Hepatocyte (in vitro differentiated cells): ENCODE data around the gene CHRNB4. TPM values are rescaled to one million over a fixed set of nuclear protein-coding genes. Genes with fewer than 3 reads are reported as not detected.

Source experiments
- DNase-seq: peaks from one replicate; pipeline ENCODE4 v3.0.0-alpha.2; 2016; ENCODE audit warnings: low spot score
- H2AFZ ChIP-seq: fragments of 200-600 bp; sonication (generic); 2 replicates; pipeline ENCODE4 v1.6.0; 2016; ENCODE audit warnings: antibody characterized with exemption, mild to moderate bottlenecking
- H3K27ac ChIP-seq: fragments of 200-600 bp; sonication (generic); 2 replicates; pipeline ENCODE4 v1.5.1; 2016; ENCODE audit warnings: mild to moderate bottlenecking
- H3K27me3 ChIP-seq: fragments of 200-600 bp; sonication (generic); 2 replicates; pipeline ENCODE4 v1.6.1; 2016
- H3K36me3 ChIP-seq: fragments of 200-600 bp; sonication (generic); replicated peaks from 2 replicates; pipeline ENCODE4 v1.5.1; 2016; ENCODE audit warnings: low read depth; ENCODE audit not compliant: insufficient read depth
- H3K4me1 ChIP-seq: fragments of 200-600 bp; sonication (generic); 2 replicates; pipeline ENCODE4 v1.5.1; 2016; ENCODE audit warnings: mild to moderate bottlenecking, moderate library complexity; ENCODE audit not compliant: insufficient read depth
- H3K4me2 ChIP-seq: fragments of 200-600 bp; sonication (generic); 2 replicates; pipeline ENCODE4 v1.6.0; 2016
- H3K4me3 ChIP-seq: fragments of 200-600 bp; sonication (generic); 2 replicates; pipeline ENCODE4 v1.5.1; 2016; ENCODE audit warnings: mild to moderate bottlenecking
- H3K79me2 ChIP-seq: fragments of 200-600 bp; sonication (generic); 2 replicates; pipeline ENCODE4 v1.6.0; 2017; ENCODE audit warnings: mild to moderate bottlenecking
- H3K9me2 ChIP-seq: fragments of 200-600 bp; sonication (generic); replicated peaks from 2 replicates; pipeline ENCODE4 v1.6.0; 2017; ENCODE audit warnings: mild to moderate bottlenecking; ENCODE audit not compliant: insufficient read depth
- H3K9me3 ChIP-seq: fragments of 200-600 bp; sonication (generic); 2 replicates; pipeline ENCODE4 v1.5.1; 2016; ENCODE audit warnings: low read depth, mild to moderate bottlenecking
- H4K20me1 ChIP-seq: fragments of 200-600 bp; sonication (generic); 2 replicates; pipeline ENCODE4 v1.6.0; 2016; ENCODE audit warnings: mild to moderate bottlenecking; ENCODE audit not compliant: insufficient read depth, poor library complexity, severe bottlenecking
- EZH2 ChIP-seq: fragments of 200-600 bp; sonication (generic); IDR thresholded peaks from 2 replicates; pipeline ENCODE4 v1.6.1; 2016; ENCODE audit warnings: antibody characterized with exemption, mild to moderate bottlenecking, borderline replicate concordance
- EZH2phosphoT487 ChIP-seq: fragments of 200-600 bp; sonication (generic); IDR thresholded peaks from one replicate; pipeline ENCODE4 v1.6.1; 2018; ENCODE audit warnings: antibody characterized with exemption, mild to moderate bottlenecking, low read depth, moderate library complexity; ENCODE audit not compliant: unreplicated experiment, severe bottlenecking
- WGBS: methylation state at CpG from one replicate; pipeline ENCODE4 v1.1.6; 2016; ENCODE audit warnings: low lambda C conversion rate; ENCODE audit errors: missing lambda C conversion rate; 5-methylcytosine and 5-hydroxymethylcytosine counted together
- polyA plus RNA-seq: library from polyadenylated mRNA; unstranded; fragments of >200 nt; fragmentation: Nextera tagmentation; extraction: Ambion mirVana; gene quantifications from 2 replicates; pipeline ENCODE4 v1.2.1, GENCODE V29; 2016
- total RNA-seq: library from RNA; depleted of rRNA; stranded (reverse); fragments of >200 nt; gene quantifications from 2 replicates; pipeline ENCODE4 v1.2.3, GENCODE V29; 2014
- TF ChIP-seq, protein P1 (sequence below): fragments of 200-600 bp; sonication (generic); IDR thresholded peaks from 2 replicates; pipeline ENCODE4 v1.5.1; 2016; ENCODE audit warnings: antibody characterized with exemption, mild to moderate bottlenecking; ENCODE audit not compliant: poor library complexity

The CHRNB4 gene
- total and polyA plus RNA-seq, 2 experiments from 2014 or later = 0.48 TPM; not detected in 1

- WGBS = 77% methylated on average over 5 of the region's 5 CpGs
These were observed 21.0 kb upstream of the CHRNB4 start for GRCh38 chr15:78662028-78662427.

DNA sequence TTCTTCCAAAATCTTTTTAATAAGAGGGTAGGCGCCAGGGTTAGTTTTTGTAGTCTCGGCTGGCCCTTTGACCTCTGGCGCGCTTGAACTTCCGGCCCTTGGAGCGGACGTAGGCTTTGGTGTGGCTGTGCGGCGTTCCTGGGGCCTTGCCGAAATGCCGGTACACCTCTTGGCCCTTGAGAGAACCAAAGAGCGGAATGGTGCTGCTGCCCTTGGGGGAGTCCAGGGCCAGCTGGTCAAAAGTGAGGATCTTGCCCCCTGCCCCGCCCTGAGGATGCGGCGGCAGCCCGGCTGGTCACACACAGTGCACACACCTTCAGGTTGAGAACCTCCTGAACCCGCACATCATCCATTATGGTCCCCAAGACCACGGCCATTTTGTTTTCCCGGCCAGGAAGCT lies 20.0 kb upstream of the CHRNB4 start:
- Histone ChIP-seq H3K4me2 (no peak overlapping the region), H4K20me1 (no peaks in the 10 kb centered on the region), H3K4me3 (no peak overlapping the region), H3K27me3 (no peaks in the 10 kb centered on the region), H3K79me2 (no peaks in the 10 kb centered on the region), H2AFZ (no peak overlapping the region), H3K9me2 (no peaks in the 10 kb centered on the region), H3K4me1 (no peaks in the 10 kb centered on the region), H3K9me3 (no peaks in the 10 kb centered on the region), H3K27ac (no peak overlapping the region), H3K36me3 (no peaks in the 10 kb centered on the region)
- DNase-seq = no peak
- WGBS = 92% methylated on average over 19 of the region's 19 CpGs
- TF ChIP-seq, protein P1, sequence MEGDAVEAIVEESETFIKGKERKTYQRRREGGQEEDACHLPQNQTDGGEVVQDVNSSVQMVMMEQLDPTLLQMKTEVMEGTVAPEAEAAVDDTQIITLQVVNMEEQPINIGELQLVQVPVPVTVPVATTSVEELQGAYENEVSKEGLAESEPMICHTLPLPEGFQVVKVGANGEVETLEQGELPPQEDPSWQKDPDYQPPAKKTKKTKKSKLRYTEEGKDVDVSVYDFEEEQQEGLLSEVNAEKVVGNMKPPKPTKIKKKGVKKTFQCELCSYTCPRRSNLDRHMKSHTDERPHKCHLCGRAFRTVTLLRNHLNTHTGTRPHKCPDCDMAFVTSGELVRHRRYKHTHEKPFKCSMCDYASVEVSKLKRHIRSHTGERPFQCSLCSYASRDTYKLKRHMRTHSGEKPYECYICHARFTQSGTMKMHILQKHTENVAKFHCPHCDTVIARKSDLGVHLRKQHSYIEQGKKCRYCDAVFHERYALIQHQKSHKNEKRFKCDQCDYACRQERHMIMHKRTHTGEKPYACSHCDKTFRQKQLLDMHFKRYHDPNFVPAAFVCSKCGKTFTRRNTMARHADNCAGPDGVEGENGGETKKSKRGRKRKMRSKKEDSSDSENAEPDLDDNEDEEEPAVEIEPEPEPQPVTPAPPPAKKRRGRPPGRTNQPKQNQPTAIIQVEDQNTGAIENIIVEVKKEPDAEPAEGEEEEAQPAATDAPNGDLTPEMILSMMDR = no peak
- TF ChIP-seq EZH2 (no peak), EZH2phosphoT487 (no peak)

More at GRCh38 chr15:78662028-78662427, 21.0 kb upstream of the CHRNB4 start:
- Histone ChIP-seq H4K20me1 (no peaks in the 10 kb centered on the region), H3K36me3 (no peaks in the 10 kb centered on the region), H3K4me3 (no peak overlapping the region), H3K4me2 (no peak overlapping the region), H2AFZ (no peak overlapping the region), H3K4me1 (no peaks in the 10 kb centered on the region), H3K79me2 (no peaks in the 10 kb centered on the region), H3K9me3 (no peaks in the 10 kb centered on the region), H3K27ac (no peak overlapping the region), H3K27me3 (no peaks in the 10 kb centered on the region), H3K9me2 (no peaks in the 10 kb centered on the region)
- TF ChIP-seq, protein P1 = no peak
- no peak for TF ChIP-seq EZH2phosphoT487
- no peak for TF ChIP-seq EZH2
- DNase-seq = no peak

DNA sequence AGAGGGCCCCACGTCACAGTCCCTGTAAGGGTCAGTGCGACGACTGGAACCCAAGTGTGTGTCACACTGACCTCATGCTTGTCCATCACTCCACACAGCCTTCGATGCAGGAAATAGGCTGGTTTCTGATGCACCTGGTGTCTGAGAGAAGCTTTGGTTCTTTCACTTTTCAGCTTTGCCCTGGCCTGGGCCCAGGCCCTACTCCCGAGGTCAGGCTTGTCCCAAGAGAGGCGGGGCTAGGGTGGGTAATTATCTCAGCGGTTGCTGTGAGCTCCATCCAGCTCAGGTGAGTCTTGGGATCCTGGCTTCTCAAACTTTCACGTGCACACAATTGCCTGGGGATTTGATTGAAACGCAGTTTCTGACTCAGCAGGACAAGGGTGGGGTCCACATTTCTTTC lies 19.6 kb upstream of the CHRNB4 start:
- Histone ChIP-seq H3K27ac (no peak overlapping the region), H3K4me1 (no peaks in the 10 kb centered on the region), H4K20me1 (no peaks in the 10 kb centered on the region), H3K36me3 (no peaks in the 10 kb centered on the region), H3K4me2 (no peak overlapping the region), H3K79me2 (no peaks in the 10 kb centered on the region), H3K27me3 (no peaks in the 10 kb centered on the region), H3K9me3 (no peaks in the 10 kb centered on the region), H2AFZ (no peak overlapping the region), H3K9me2 (no peaks in the 10 kb centered on the region), H3K4me3 (no peak overlapping the region)
- 78% methylated on average over 9 of the region's 9 CpGs for WGBS
- DNase-seq = no peak
- TF ChIP-seq EZH2 (no peak), EZH2phosphoT487 (no peak)
- TF ChIP-seq, protein P1 = no peak

DNA sequence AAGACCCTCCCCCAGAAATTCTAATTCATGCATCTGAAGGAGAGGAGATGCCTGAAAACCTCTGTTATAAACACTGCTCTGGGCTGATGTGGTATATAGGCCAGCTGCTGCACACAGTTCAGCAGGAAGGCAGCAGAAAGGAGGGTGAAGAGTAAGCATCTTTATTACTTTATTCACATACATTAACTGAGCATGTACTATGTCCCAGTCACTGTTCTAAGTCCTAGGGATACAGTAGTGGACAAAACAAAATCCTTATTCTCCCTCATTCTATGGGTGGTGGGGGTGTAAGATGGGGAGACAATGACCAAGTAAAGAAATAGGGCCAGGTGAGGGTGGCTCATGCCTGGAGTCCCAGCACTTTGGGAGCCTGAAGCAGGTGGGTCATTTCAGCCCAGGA lies 17.8 kb upstream of the CHRNB4 start:
- no peaks in the 10 kb centered on the region for H3K79me2 ChIP-seq
- no peaks in the 10 kb centered on the region for H4K20me1 ChIP-seq
- no peak overlapping the region for H2AFZ ChIP-seq
- no peaks in the 10 kb centered on the region for H3K9me2 ChIP-seq
- TF ChIP-seq EZH2phosphoT487 = no peak
- TF ChIP-seq, protein P1 = no peak
- TF ChIP-seq EZH2 = no peak
- H3K36me3 ChIP-seq = no peaks in the 10 kb centered on the region
- no peak overlapping the region for H3K27ac ChIP-seq
- H3K4me1 ChIP-seq = no peaks in the 10 kb centered on the region
- no peaks in the 10 kb centered on the region for H3K27me3 ChIP-seq
- H3K9me3 ChIP-seq = no peaks in the 10 kb centered on the region
- no peak overlapping the region for H3K4me3 ChIP-seq
- DNase-seq = no peak
- no peak overlapping the region for H3K4me2 ChIP-seq
